GM18951 (cell line): ENCODE data around the gene TAPBPL.

Experiments used
- POLR2A ChIP-seq: IDR thresholded peaks from 4 replicates; pipeline ENCODE4 v1.6.1; 2011; ENCODE audit warnings: mild to moderate bottlenecking; ENCODE audit not compliant: insufficient read length, insufficient read depth; ENCODE audit errors: extremely low read depth
- in situ Hi-C: fragments of 300-500 bp; cut with MboI; formaldehyde crosslinking; loops from one replicate; pipeline ENCODE4 v1.12.0; 2022; ENCODE audit warnings: low sequenced_read_pairs, mixed read lengths, inconsistent platforms; ENCODE audit not compliant: unreplicated experiment

TAPBPL gene

GRCh38 chr12:6507102-6507998 lies 55.5 kb downstream of the TAPBPL start:
- TF ChIP-seq POLR2A, result no peak
- in situ Hi-C loops, result no loop called here

- TF ChIP-seq POLR2A, result no peak
Observed at GRCh38 chr12:6508087-6508486, 56.2 kb downstream of the TAPBPL start.

More at GRCh38 chr12:6508087-6508486, 56.2 kb downstream of the TAPBPL start:
- in situ Hi-C loops, result no loop called here
